ENCODE measurements around the gene UTP11.

UTP11 gene

DNA sequence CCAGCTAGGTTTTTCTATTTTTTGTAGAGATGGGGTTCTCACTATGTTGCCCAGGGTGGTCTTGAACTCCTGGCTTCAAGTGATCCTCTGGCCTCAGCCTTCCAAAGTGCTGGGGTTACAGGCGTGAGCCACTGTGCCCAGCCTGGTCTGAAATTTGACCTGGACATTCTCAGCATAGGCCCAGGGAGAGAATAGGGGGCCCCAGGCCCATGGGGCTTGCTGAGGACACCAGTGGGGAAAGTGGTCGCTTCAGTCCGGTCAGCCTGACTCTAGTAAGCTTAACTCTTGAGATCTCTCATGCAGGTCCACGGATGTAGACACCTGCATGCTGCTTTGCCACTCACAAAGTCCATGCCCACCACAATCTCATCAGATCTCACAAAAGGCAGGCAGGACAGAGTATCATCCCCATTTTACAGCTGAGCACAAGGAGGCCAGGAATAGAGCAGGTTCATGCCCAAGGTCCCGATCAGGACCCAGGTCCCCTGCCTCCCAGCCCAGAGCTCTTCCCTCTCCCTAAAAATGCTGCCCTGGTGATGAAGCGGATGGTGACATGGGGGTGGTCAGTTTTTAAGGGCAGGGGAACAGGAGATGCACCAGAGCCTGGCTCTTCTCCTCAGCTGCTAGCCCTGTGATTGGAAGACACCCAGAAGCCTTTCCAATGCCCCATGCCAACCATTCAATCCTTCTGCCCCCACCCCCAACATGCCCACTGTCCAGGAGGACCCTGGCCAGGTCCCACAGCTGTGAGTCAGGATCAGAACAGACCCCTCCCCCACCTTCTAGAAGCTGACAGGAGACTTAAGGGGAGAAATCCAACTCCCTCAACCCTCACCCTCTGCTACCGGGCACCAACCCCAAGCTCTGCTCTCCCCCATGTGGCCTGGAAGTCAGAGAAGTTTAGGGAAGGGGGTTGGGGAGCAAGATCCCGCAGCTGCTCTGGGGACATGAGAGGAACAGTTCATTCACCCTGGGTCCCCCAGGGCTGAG is 9.0 kb upstream of the UTP11 start:
- DNase-seq (ENCODE audit: low read depth) = no peak

DNA sequence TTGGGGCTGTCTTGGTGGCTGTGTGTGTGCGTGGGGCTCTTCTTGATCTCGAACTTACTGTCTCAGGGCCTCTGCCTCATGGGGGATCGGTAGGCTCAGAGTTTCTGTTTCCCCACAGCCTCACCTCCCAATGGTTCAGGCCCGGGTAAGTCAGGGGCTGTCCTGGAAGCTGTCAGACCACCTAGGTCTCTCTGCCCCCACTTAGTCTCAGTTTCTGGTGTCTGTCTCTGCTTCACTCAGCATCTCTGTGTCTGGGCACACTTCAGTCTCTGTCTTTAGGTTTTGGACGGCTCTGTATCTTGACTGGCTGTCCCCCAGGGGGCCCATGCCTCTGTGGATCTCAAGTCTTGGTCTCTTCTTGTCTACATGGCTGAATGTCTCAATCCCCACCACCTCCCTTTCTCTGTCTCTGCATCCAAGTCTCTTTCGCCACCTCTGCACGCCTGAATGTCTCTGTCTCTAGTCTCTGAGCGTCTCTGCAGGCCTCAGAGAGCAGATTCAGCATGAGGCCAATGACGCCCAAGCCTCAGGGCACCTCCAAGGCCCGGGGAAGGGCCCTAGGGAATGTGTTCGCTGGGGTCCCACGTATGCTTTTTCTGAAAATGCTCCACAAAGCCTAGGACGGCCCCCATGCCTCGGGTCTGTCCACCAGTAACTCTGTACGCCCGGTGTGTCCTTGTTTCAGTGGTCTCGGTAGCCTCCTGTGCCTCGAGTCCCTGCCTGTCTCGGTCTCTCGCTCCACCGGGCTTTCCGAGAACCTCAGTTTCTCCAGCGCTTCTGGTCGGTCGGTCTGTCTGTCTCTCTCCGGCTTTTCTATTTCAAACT is 8.0 kb upstream of the UTP11 start:
- DNase-seq (ENCODE audit: low read depth) = no peak

DNA sequence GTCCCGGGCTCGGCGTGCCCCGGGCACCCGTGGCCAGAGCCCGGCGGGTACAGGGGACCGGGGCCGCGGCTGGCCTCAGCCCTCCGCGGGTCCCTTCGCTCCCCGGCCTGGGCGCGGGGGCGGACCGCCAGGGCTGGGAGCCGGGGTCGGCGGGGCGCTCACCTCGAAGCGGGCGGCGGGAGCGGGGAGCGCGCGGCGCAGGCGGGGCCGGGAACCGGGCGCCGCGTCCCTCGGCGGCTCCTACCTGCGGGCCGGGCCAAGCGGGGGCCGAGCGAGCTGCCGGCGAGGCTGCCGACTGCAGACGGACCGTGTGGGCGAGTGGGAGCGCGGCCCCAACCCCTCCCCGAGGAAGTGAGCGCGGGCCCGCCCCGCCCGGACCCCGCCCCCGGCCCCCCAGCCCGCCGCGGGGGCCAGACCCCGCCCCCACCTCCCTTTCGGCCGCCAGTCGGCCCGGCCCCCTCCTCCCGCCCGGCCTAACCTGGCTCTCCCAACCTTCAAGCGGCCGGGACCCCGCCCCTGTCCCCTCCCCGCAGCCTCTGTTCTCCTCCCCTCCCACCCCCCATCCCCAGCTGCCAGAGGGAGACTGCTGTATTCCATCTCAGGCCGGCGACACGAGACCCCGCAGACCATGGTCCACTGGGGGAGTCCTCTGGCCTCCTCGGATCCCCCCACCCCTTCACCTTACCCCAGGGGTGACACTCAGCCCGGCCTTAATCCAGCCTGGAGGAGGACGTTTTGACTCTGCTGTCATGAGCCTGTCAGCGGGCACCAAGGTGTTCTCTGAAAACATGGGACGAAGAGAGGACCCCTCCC is 7.1 kb upstream of the UTP11 start, which contains the start of gene FHL3:
Gene FHL3 (minus strand): TSS at position 320 of the 813 bp plus-strand sequence. CDS start 6,102 bp downstream, outside the sequence.
- no peak for DNase-seq (ENCODE audit: low read depth)

DNA sequence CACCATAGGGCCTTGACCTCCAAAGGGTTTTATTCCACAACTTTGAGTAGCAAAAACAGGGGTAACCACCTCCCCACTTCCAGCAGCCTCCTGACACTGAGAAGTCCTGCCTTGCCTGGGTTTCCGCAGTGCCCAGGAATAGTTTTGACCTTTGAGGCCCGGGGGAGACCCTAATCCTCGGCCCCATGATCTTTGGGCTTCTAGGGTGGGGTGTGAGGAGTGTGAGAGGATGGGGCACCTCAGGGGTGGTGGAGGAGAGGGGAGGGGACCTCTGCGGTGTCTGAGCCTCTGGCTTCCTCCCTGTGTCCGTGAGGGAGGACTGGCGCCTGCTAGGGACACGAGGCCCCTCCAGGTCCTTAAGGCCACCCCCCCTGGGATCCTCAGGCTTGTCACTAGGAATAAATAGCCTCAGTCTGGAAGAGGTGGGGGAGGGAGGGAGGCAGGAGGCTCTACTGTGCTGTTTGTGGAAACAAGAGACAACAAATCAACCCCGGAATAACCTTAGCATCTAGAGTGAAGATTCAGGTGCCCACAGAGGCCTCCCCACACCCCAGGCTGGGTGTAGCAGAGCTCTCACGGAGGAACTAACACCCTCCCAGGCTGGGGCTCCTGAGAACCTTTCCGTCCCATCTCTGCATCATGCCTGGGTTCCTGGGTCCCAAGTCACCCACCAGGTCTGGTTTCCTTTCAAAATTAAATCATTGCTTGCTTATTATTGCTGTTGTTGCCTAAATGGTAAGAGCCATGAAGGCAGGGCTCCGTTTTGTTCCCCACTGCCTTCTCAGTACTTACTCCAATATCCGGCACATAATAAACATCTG is 6.3 kb upstream of the UTP11 start:
- DNase-seq (ENCODE audit: low read depth) = no peak

DNA sequence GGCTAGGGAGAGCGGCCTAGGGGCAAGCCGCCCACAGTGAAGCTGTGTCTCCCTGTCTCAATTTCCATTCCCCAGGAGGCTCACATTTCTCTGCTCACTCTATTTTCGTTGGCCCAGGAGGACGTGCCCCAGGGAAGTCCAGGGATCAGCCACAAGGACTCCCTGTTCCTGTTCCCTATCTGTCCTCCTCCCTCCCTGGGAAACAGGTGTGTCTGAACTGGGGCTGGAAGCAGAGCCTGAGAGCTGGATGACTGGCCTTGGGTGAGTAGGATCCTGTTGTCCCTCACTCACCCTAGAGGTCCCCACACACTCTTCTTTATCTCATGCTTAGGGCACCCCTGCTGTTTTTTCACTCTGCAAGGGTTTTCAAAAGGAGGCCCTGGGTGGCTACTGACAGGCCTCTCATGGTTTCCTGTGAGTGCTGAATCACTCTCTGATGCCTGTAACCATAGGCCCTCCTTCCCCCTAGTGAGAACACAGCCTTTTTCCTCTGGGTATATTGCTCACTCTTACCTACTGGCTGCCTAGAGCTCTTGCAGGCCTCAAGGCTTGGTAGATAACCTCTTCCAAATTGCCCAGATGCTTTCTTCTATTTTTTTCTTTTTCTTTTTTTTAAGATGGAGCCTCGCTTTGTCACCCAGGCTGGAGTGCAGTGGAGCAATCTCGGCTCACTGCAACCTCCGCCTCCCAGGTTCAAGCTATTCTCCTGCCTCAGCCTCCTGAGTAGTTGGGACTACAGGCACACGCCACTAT is 3.3 kb upstream of the UTP11 start:
- no peak for DNase-seq (ENCODE audit: low read depth)

DNA sequence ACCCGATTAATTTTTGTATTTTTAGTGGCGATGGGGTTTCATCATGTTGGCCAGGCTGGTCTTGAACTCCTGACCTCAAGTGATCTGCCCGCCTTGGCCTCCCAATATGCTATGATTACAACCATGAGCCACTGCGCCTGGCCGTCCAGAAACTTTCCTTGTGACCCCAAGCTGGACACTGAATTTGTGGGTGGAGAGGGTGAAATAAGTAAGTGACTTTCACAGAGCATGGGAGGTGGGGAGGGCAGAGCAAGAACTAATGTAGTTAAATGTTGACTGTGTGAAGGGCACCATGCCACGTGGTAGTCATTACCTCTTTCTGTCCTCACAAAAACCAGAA is 2.7 kb upstream of the UTP11 start:
- DNase-seq (ENCODE audit: low read depth) = no peak

DNA sequence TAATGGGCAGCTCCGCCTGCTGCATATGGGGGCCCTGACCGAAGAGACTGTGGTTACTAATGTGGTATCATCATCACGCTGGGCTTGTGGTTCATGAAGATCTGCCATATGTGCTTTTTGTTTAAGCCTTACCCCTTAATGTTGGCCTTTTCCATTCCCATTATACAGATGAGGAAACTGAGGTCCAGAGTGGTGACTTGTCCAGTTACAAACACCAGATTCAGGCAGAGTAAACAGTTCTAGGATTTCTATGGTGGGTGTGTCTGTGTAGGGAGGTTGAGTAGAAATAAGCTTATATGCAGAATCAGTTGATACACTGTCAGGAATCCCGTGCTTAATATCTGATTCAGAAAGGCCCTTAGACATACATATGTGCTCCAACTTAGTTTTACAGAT is 691 bp downstream of the UTP11 start:
- no peak for DNase-seq (ENCODE audit: low read depth)

DNA sequence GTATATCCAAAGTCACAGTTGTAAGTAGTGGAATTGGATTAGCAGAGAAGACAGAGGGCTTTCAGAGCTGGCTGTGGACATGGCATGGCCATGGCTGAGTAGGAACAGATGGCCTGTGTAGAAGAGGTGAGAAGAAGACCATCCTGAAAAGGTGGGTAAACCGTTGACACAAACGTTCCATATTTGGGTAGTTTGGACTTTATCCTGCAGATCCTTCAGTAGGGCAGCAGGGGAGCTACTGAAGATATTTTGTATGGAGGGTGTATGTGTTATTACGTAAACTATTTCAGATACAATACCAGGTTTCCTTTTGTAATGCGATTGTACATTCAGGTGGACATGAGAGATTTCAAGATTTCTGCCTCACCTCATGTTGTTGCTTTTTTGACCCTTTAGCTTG is 1.6 kb downstream of the UTP11 start:
- DNase-seq (ENCODE audit: low read depth) = no peak

DNA sequence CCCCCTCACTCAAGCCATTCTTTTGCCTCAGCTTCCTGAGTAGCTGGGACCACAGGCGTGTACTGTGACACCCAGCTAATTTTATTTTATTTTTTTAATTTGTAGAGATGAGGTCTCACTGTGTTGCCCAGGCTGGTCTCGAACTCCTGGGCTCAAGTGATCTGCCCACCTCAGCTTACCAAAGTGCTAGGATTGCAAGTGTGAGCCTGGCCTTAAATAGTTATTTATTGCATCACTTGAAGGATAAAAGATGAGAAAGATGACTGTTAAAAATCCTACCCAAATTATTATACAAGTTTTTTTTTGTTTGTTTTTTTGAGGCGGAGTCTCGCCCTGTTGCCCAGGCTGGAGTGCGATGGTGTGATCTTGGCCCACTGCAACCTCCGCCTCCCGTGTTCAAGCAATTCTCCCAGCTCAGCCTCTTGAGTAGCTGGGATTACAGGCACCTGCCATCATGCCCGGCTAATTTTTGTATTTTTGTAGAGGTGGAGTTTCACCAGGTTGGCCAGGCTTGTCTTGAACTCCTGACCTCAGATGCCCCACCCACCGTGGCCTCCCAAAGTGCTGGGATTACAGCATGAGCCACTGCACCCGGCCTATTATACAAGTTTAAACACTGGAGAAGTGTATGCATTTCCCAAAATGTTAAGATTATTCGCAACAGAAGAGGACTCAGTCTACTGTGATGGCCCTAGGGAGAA is 2.3 kb downstream of the UTP11 start:
- no peak for DNase-seq (ENCODE audit: low read depth)

DNA sequence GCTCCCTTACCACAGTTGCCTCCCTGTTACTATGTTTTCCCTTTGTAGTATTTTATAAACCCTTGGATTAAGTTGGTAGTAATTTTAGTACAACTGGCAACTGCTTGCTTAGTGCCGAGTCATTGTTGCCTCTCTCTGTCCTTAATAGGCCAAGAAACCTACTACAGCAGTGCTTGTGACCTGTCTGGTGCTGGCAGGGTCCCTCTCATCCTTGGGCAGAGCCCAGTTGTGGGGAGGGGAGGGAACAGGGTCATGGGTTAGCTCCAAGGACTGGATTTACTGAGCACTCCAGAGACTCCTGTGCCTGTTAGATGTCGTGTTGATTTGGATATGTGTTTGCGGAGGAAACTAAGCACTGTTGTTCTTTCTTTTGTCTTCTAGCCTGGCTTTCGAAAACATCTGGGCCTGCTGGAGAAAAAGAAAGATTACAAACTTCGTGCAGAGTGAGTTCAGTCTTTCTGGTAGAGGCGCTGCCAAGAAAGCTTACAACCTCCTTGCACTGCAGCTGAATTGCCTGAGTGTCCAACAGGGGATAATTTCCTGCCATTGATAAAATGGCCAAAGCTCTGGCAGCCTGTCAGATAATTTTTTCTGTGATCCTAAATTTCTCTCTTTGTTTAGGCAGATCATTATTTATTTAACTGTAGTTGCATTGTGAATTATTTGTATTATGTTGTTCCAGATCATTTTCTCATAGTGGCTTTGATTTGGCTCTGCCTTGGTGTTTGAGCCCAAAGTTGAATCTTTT is 3.6 kb downstream of the UTP11 start:
- DNase-seq (ENCODE audit: low read depth) = no peak

DNA sequence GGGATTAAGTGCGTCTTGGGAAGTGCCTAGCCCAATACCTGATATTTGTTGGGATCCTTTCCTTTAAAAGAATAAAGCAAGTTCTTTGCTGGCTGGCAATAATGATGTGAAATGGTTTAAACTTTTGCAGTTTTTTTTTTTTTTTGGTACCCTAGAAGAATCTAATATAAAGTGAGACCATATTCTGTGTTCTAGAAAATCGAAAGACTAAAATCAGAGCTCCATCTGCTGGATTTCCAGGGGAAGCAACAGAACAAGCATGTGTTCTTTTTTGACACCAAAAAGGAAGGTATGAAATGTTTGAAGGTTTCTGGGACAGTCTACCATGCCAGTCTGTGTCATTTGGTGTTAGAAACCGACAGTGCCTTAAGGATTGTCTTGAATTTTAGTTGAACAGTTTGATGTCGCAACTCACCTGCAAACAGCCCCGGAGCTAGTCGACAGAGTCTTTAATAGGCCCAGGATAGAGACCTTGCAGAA is 6.4 kb downstream of the UTP11 start:
- no peak for DNase-seq (ENCODE audit: low read depth)

DNA sequence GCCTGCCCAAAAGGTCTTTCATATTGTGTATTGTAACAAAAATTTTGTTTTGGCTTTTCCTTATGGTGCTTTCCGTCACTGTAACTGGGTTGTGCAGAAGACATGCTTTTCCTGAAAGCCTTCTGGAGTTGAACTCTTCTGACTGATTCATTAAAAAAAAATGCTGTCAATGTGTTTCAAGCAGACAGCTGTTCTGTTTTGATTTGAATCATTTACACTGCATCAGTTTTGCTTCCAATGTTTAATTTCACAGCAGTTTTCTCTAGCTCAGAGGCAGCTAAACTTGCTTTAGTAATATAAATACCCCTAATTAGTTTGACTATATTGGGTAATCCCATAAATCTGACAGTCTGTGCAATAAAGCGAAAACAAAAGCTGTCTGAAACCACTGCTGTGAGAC is 7.9 kb downstream of the UTP11 start:
- DNase-seq (ENCODE audit: low read depth) = no peak

DNA sequence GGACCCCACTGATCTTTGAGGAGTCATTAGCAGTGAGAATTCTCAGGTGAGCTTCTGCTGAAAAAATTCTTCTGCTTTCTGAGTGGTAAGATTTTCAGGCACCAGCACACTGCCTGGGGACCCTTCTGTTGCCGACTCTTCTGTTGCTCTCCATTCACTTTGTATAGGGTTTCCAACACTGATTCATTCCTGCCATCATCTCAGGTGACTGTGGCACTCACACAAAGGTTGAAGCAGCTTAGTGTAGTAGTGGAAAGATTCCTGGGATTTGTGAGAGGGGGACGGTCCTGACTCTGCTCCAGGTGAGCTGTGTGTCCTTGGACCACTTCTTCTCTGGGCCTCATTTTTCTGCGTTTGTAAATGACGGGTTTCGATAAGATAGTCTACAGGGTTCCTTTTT is 9.4 kb downstream of the UTP11 start:
- DNase-seq (ENCODE audit: low read depth) = no peak

DNA sequence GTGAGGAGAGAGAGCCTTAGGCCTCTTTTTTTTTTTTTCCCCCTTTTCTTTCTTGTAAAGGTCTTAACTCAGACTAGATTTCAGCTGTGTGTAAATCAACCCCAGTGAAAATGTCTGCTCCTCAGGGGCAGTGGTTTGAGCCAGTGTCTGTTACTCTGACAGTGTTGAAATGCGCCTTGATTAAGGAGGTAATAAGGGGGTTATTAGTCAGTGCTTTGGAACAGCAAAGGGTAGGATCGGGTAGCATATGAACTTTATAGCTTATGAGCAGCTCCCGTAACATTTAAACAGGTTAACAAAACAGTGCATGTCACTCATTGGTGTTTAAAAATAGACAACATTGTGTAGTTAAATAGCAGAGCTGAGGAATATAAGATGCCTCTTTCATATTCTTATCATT is 10.3 kb downstream of the UTP11 start:
- DNase-seq (ENCODE audit: low read depth) = no peak

DNA sequence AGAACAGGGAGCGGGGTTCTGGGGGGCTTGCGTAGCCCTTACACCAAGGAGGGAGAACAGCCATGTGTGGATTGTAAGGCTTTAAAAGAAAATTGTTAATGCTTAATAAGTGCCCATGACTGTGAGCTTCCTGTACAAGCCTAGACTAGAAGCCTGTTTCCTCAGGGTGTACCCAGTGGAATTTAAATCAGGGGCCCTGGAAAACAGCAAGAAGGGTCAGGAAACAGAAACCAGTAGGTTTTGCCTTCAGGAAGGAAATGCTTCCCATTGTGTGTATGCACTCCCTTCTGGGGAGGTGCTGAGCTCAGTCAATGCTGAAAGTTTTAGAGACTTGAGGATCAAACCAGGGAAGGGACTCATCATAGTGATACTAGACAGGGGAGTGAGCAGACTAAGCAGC is 12.7 kb downstream of the UTP11 start:
- no peak for DNase-seq (ENCODE audit: low read depth)

DNA sequence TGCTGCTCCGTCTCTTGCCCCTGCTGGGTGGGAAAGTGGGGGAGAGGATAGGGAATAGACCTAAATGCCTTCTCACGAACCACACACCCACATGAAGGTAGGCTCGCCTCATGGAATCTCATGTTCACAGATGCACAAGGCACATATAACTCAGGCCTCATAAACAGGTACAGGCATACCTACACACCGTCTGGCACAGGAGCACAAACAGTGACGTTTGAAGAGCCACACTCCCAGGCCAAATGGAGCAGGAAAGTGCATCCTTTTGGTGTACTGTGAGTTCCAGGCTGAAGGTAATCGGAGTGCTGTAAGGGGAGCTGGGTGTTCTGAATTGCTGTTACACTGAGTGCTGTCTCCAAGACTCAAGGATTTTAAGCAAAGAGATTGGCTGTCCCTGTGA is 13.1 kb downstream of the UTP11 start:
- DNase-seq (ENCODE audit: low read depth) = no peak

DNA sequence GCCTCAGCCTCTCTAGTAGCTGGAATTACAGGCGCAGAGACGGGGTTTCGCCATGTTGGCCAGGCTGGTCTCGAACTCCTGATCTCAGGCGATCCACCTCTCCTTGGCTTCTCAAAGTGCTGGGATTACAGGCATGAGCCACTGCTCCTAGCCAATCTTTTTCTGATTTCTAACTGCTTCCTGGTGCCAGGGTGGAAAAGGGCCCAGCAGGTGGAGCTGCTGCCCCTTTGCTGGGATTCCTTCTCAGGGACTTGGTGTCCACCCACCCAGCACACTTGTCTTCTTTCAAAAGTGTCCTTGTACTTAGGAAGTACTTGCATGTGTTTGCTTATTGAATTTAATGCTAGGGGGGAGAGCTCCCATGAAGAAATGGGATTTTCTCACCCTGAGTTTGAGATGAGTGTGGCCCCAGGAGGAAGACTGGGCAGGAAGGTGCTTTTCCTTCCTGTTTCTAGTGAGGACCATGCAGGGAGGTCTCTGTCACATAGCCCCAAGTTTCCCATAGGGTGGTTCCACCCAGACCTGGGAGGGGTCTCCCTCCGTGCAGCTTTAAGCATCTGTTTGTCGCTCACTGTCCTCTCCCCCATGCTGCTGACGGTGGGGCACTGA is 14.2 kb downstream of the UTP11 start:
- no peak for DNase-seq (ENCODE audit: low read depth)

Data from T follicular helper cell (primary cell).